DMS114 treated with DMSO at 0.1 percent for 48 hours (cell line): Measurements from ENCODE around the gene CHEK1.

Experiments used
- DNase-seq: peaks from one replicate; lab custom pipeline; 2025; ENCODE audit not compliant: unreplicated experiment; lab: John Stamatoyannopoulos, UW

Gene CHEK1

DNA sequence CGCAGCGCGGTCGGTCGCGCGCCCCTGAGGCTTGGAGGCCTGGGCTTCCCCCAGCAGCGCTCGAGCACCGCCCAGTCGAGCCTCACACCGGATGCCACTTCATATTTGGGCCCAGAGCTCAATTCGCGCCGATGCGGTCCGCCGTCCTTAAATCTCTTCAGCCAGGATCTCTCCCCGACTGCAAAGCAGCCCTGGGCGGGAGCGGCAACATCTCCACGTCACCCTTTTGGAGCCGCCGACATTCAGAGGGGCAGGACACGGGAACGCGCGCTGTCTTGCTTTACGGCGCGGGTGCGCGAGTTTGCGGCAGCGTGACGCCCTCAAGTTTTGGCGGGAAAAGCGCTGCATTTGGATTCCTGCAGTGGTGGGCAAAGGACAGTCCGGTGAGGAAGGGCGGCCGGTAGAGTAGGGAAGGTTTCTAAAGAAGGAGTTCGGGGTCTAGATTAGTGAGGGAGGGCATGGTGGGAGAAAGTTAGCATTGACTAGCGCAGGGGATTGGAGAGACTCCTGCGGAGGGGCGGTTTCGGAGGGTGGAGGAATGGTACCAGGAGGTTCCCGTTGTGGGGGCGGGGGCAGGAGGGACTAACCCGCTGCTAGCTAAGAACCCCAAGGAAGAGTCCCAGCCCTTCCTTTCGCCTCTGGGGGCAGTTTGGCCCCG is 796 bp downstream of the CHEK1 start:
- peak; percentile 71 for DNase-seq

DNA sequence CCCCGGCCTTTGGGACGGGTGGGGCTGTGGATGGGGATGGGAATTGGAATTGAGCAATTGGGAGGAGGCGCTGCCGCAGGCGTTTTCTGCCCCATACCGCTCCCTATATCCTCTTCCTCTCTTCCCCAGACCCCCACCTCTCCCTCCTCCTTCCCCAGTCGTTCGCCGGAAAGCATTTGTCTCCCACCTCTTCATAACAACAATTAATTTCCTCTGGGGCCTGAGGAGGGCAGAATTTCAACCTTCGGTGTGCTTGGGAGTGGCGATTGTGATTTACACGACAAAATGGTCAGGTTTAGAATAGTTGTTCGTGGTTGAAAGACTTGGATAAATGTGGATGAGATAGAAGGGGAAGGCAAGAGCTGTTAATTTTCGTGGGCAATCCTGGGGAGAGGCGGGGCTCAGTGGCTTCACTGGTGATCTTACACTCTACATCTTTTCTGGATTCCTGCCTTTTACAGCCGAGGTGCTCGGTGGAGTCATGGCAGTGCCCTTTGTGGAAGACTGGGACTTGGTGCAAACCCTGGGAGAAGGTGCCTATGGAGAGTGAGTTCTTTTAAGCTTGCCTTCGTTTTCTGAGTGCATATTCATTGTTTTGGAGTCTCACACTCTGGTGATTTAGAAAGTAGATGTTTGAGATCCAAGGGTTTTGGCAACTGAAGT is 1.5 kb downstream of the CHEK1 start:
- peak; percentile 71 for DNase-seq

DNA sequence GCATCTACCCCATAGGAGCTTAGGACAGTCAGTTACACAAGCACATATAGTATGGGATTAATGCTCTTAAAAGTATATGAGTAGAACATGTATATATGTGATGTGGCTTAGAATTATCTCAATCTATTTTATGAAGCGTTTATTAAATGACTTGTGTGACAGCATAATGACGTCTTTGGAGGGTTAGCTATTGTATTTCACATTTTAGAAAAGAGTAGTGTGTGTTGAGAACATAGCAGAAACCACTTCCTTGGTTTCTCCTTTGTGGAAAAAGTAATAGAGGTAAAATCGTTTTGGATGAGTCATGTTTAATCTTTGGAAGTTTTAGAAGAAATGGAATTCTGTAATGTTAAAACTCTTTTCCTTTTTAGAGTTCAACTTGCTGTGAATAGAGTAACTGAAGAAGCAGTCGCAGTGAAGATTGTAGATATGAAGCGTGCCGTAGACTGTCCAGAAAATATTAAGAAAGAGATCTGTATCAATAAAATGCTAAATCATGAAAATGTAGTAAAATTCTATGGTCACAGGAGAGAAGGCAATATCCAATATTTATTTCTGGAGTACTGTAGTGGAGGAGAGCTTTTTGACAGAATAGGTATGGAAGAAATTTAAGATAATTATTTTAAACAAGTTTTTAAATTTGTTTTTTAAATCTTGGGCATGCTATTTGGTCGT is 2.4 kb downstream of the CHEK1 start:
- no peak for DNase-seq

DNA sequence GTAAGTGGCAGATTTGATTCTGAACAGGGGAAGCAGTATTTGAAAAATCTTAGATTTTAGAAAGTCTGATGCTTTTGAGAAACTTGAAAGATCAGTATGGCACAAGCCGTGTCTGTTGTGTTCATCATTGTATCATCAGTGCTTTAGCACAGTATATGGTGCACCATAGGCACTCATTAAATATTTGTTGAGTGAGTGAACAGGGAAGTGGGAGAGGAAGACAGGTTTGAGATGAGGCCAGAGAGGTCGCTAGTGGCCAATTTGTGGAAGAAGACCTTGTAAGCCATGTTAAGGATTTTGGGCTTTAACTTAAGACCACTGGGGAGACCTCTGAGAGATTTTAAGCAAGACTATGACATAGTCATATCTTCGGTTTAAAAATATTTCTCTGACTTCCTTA is 12.9 kb downstream of the CHEK1 start:
- DNase-seq, result no peak

DNA sequence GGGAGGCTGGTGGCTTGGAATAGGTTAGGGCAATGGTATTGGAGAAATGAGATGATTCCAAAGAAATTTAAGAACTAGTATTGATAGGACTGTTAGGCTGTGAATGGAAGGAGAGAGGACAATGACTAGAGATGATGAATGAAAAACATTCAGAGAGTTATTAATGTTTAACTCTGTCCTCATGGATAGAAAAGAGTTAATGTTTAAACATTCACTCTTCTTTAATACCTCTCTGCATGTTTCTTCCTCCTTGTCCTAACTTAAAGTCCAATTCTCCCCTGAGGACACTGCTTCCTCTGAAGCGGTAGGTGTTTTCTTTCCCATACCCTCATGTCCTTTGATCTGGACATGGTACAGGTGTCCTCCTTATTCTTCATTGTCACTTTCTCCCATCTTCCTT is 13.4 kb downstream of the CHEK1 start:
- no peak for DNase-seq

DNA sequence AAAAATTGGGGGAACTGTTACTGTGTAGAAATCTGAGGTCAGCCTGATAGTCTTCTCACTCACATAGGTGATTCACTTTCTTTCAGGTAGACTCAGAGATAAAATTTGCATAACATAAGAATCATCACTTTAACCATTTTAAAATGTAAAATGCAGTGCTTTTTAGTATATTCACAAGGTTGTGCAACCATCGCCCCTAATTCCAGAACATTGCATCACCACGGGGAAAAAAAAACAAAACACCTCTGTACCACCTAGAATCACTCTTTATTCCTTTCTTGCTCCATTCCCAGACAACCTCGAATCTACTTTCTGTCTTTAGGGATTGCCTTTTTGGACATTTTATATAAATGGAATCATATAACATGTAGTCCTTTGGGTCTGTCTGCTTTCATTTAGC is 20.9 kb downstream of the CHEK1 start:
- DNase-seq, result no peak

DNA sequence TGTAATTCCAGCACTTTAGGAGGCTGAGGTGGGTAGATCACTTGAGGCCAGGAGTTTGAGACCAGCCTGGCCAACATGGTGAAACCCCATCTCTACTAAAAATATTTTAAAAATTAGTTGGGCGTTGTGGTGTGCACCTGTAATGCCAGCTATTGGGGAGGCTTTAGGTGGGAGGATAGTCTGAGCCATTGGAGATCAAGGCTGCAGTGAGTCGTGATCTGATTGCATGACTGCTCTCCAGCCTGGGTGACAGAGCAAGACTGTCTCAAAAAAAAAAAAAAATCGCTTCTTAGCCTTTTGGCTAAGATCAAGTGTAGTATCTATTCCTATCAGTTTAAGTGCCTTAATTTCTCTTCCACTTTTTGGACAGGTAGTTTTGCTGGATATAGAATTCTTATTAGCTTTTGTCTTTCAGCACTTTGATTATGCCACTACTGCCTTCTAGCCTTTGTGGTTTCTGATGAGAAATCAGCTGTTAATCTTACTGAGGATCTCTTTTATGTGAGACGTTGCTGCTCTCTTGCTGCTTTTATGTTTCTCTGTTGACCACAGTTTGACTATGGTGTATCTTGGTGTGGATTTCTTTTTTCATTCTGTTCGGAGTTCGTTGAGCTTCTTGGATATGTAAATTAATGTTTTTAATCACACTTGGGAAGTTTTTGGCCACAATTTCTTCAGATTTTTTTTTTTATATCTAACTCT is 24.7 kb downstream of the CHEK1 start:
- no peak for DNase-seq

DNA sequence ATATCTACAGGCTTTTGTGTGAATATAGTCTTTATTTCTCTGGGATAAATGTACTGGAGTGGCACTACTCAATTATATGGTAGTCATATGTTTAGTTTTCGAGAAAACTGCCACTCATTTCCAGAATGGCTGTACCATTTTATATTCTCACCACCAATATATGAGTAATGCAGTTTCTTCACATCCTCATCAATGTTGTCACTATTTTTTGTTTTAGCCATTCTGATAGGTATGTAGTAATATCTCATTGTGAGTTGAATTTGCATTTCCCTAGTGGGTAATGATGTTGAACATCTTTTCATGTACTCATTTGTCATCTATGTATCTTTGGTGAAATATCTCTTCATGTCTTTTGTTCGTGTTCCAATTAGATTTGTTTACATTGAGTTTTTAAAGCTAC is 37.7 kb downstream of the CHEK1 start:
- DNase-seq, result no peak

DNA sequence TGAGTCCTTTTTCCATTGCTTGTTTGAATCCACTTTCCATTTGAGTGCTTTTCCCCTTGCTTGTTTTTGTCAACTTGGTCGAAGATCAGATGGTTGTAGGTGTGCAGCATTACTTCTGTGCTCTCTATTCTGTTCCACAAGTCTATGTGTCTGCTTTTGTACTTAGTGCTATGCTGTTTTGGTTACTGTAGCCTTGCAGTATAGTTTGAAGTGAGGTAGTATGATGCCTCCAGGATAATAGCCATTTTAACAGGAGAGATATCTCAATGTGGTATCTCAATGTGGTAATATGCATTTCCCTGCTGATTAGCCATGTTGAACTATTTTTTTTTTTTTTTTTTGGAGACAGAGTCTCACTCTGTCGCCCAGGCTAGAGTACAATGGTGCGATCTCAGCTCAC is 38.9 kb downstream of the CHEK1 start:
- no peak for DNase-seq

DNA sequence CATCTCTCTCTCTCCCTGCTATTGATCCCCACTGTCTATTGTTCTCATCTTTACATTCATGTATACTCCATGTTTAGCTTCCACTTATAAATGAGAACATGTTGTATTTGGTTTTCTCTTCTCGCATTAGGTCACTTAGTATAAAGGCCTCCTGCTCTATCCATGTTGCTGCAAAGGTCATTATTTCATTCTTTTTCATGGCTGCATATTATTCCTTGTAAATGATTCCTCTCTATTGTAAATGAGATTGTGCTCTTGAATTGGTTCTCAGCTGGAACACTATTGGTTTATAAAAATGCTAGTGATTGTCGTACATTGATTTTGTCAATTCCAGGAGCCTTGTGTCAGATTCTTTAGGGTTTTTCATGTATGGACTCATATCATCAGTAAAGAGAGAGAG is 42.2 kb downstream of the CHEK1 start:
- DNase-seq, result no peak

DNA sequence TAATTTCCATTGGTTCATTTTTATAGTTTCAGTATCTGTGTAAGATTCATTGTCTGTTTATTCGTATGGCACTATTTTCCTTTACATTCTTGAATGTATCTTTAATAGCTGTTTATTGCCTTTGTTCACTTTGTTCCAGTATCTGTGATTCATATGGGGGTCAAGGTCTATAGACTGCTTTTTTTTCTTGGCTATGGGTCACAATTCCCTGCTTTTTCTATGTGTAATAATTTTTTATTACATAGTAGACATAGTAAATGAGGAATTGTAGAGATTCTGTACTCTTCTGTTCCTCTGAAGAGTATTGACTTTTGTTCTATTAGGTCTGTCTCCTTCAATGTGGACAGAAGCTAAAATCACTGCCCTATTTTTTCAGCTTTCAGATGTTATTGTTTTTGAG is 45.2 kb downstream of the CHEK1 start:
- DNase-seq, result no peak

DNA sequence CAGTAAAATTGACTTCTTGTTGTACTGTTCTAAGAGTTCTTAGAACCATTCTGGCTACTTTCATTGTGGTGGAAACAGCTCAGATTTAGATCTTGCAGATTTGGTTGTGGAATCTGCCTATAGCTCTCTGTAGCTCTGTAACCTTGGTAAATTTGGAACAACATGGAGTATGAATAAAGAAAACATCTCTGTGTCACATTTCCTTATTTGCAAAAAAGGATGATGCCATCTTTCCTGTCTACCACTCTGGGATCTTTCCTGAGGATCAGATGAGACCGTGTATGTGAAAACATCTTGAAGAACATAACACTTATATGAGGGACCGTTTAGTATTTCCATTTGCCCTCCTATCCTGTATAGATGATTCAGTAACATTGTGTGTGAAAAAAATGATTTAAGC is 46.6 kb downstream of the CHEK1 start:
- DNase-seq, result no peak

DNA sequence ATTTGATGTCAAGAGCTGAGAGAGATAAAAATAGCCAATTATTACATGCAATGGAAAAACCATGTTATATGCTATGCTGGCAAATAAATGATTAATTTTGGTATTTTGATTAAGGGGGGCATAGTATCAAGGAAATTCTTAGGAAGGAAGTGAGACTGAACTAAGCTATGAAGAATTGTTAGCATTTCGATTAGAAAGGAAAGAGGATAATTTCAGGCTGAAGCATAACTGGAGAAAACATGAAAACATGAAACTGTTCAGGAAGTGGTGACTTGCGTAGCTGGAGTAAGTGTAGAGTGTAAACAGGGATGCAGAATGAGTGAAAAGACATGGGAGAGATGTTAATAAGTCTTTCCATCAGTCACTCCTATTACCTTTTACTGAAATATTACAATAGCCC is 49.2 kb downstream of the CHEK1 start:
- DNase-seq, result no peak

DNA sequence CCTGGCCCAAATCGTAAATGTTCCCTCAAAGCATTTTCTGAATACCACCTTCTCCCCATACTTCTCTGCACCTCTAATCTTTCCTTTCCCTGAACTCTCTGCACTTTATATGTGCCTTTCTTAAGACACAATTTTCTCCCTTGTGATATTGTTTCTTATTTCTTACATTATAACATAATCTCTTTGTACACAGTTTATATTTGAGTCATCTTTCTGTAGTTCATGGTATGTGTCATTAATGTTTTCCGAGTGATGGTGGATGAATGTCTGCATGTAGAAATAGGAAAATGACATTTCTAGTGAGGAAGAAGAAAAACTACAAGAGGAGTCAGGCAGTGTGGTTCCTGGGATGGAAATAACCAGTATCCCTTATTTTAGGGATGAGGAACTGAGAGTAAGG is 50.2 kb downstream of the CHEK1 start:
- no peak for DNase-seq

DNA sequence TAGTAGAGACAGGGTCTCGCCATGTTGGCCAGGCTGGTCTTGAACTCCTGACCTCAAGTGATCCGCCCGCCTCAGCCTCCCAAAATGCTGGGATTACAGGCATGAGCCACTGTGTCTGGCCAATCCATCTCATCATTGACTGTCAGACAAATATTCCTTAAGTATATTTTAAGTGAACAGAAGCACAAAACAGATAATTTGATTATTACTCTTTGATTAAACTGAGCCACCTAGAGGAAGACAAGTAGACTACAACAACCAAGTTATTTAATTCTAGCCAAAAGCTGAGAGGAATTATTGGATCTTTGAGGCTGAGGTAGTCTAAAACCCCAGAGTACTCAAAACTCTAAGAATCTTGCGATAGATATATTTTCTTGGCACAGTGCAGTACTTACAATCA is 54.4 kb downstream of the CHEK1 start:
- no peak for DNase-seq

DNA sequence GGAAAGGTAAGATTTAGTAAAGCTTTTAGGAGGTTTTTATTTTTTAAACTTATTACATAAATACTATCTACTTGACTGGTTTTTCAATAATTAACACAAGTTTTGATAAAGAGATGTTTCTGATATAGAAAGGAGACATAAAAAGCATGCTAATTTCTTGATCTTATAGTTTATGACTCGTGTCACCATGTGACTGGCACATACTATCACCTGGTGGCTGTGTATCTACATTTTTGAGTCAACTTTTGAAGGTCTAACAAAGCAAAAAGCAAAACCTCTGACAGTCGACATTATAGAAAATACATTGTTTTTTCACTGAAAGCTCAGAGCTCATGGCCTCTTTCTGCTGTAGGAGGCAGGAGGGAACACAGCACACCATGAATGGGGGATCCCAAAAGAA is 54.9 kb downstream of the CHEK1 start:
- DNase-seq, result no peak

DNA sequence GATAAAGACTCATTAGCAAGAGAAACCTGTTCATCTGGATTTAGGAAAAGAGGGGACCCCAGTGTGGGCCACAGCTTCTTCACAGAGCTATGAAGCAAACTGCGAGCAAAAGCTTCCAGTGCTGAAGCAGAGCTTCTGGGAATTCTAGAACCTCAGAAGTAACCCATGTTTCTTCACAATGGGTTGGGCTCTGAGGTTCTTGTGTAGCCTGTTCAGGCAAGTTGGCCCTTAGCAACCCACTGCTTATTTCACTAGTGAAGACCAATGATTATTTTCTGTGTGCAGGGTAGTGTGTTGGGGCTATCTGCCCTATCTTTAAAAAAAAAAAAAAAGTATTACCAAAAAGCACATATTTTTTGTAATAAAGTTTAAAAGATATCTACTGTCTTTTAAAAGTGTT is 55.8 kb downstream of the CHEK1 start, which contains the start of gene ACRV1:
TSS of gene ACRV1 (minus strand) at position 101 of the 400 bp plus-strand sequence. CDS start at position 34, 67 bp downstream.
- no peak for DNase-seq

DNA sequence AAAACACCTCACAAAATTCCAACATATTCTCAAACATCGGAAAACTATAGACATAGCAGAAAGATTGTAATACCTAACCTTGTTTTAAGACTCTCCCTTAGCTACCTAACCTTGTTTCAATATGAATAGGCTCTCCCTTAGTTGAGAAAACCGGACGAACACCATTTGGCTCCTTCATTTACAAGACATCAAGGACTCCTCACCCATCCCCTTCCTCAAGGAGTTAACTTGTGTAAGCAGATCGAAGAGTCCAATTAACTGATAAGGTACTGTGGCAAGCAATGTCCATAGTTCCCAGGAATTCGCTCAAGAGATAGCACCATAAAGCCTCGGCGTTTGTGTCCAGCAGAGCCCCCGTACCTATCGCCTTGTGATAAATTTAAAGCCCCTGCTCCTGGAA is 60.3 kb downstream of the CHEK1 start:
- no peak for DNase-seq

DNA sequence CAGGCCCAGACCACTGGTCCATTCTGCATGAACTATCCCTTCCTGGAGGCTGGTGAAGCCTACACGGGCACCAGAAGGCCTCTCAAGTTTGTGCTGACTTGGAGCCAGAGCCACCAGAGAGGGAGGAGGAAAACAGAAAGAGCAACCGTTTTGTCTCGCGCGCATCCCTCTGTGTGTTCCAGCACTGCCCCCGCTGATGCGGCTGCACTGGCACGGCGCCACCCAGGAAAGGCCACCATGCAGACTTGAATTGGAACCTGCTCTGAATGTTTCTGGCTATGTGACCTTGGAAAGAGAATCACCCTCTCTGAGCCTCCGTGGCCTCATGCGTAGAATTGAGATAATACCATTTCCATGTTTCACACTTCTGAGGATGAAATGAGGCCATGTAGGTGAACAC is 63.1 kb downstream of the CHEK1 start:
- no peak for DNase-seq

DNA sequence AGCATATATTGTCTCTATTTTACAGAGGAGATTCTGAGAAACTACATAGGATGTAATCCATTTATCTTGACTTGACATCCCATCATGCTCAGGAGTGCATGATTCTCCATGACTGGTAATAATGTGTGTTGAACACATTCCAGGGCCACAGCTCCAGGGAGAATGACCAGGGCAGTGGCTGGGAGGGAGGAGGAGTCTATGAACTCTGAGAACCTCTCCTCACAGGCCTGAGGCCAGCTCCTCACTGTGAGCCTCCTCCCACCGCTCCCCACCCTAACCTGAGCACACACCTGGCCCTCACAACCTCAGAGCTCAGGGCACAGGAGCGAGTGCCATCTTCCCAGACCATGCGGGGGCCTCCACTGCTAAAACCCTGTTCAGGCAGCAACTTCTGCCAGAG is 63.7 kb downstream of the CHEK1 start:
- no peak for DNase-seq

DNA sequence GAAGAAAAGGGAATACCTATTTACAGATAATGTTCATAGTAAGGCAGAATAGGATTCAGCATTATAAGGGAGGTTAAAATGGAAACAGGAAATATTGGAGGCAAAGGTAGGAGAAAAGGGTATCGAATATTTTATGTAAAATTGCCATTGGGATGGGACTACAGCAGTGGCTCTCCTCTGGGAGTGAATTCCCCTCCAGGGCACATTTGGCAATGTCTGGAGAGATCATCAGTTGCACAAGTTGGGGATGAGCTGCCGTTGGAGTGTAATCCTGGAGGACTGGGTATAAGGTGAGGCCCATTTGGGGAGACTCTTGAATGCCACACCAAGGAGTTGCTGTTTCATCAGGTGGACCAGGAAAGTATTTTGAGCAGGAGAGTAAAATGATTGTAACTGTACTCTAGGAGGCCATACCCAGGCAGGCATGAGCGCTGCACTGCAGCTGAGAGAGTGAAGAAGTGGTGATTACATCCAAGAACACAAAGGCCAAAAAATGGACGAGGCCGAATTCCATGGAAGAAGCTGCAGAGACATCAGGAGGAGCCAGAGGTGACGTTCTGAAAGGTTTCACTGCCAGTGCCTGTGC is 64.4 kb downstream of the CHEK1 start:
- no peak for DNase-seq
